HEK293 (cell line): Measurements from ENCODE around the gene ZBTB8A.

Experiments
- GLIS2 ChIP-seq: fragments of 450-650 bp; formaldehyde crosslinking; IDR thresholded peaks from 2 replicates; pipeline ENCODE4 v1.5.1; 2016; ENCODE audit warnings: missing biosample characterization, missing genetic modification characterization
- KLF9 ChIP-seq: fragments of 450-650 bp; formaldehyde crosslinking; IDR thresholded peaks from 2 replicates; pipeline ENCODE4 v1.5.1; 2016; ENCODE audit warnings: missing biosample characterization, missing genetic modification characterization, low read depth
- SETDB1 ChIP-seq: IDR thresholded peaks from one replicate; pipeline ENCODE4 v1.6.1; 2017; ENCODE audit warnings: mild to moderate bottlenecking, low read length, moderate library complexity, mixed read lengths; ENCODE audit not compliant: insufficient read length
- SP2 ChIP-seq: fragments of 450-650 bp; formaldehyde crosslinking; IDR thresholded peaks from 2 replicates; pipeline ENCODE4 v1.5.1; 2016; ENCODE audit warnings: missing biosample characterization, missing genetic modification characterization
- TRIM28 ChIP-seq: IDR thresholded peaks from 2 replicates; pipeline ENCODE4 v1.6.1; 2011; ENCODE audit warnings: low read length, control low read depth, borderline replicate concordance
- TSHZ1 ChIP-seq: fragments of 450-650 bp; formaldehyde crosslinking; IDR thresholded peaks from 2 replicates; pipeline ENCODE4 v1.5.1; 2016; ENCODE audit warnings: missing biosample characterization, missing genetic modification characterization, borderline replicate concordance
- ZBTB17 ChIP-seq: fragments of 450-650 bp; formaldehyde crosslinking; IDR thresholded peaks from 2 replicates; pipeline ENCODE4 v1.5.1; 2016; ENCODE audit warnings: missing biosample characterization, missing genetic modification characterization
- ZBTB21 ChIP-seq: fragments of 450-650 bp; formaldehyde crosslinking; IDR thresholded peaks from 2 replicates; pipeline ENCODE4 v1.5.1; 2017; ENCODE audit warnings: missing biosample characterization, missing genetic modification characterization
- ZNF10 ChIP-seq: fragments of 450-650 bp; formaldehyde crosslinking; IDR thresholded peaks from 2 replicates; pipeline ENCODE4 v1.5.1; 2017; ENCODE audit warnings: missing biosample characterization, missing genetic modification characterization
- ZNF157 ChIP-seq: fragments of 450-650 bp; formaldehyde crosslinking; IDR thresholded peaks from 2 replicates; pipeline ENCODE4 v1.5.1; 2016; ENCODE audit warnings: missing biosample characterization, missing genetic modification characterization
- ZNF2 ChIP-seq: fragments of 450-650 bp; formaldehyde crosslinking; IDR thresholded peaks from 2 replicates; pipeline ENCODE4 v1.5.1; 2016; ENCODE audit warnings: missing biosample characterization, missing genetic modification characterization
- ZNF211 ChIP-seq: fragments of 450-650 bp; formaldehyde crosslinking; IDR thresholded peaks from 2 replicates; pipeline ENCODE4 v1.5.1; 2016; ENCODE audit warnings: low read depth, missing biosample characterization, missing genetic modification characterization
- ZNF23 ChIP-seq: fragments of 450-650 bp; formaldehyde crosslinking; IDR thresholded peaks from 2 replicates; pipeline ENCODE4 v1.5.1; 2016; ENCODE audit warnings: missing biosample characterization, missing genetic modification characterization, borderline replicate concordance
- ZNF239 ChIP-seq: fragments of 450-650 bp; formaldehyde crosslinking; IDR thresholded peaks from 2 replicates; pipeline ENCODE4 v1.5.1; 2016; ENCODE audit warnings: missing biosample characterization, missing genetic modification characterization
- ZNF510 ChIP-seq: fragments of 450-650 bp; formaldehyde crosslinking; IDR thresholded peaks from 2 replicates; pipeline ENCODE4 v1.5.1; 2018; ENCODE audit warnings: mild to moderate bottlenecking, missing genetic modification characterization, missing biosample characterization; ENCODE audit not compliant: insufficient replicate concordance
- ZNF518A ChIP-seq: fragments of 450-650 bp; formaldehyde crosslinking; conservative IDR thresholded peaks from 2 replicates; pipeline ENCODE4 v1.5.1; 2016; ENCODE audit warnings: low read depth, missing biosample characterization, missing genetic modification characterization
- ZNF549 ChIP-seq: fragments of 450-650 bp; IDR thresholded peaks from 2 replicates; pipeline ENCODE4 v1.5.1; 2018; ENCODE audit warnings: missing biosample characterization, missing genetic modification characterization, mild to moderate bottlenecking, inconsistent platforms, moderate library complexity
- ZNF704 ChIP-seq: fragments of 450-650 bp; formaldehyde crosslinking; IDR thresholded peaks from 2 replicates; pipeline ENCODE4 v1.5.1; 2016; ENCODE audit warnings: missing biosample characterization, missing genetic modification characterization
- ZNF843 ChIP-seq: fragments of 450-650 bp; formaldehyde crosslinking; IDR thresholded peaks from 2 replicates; pipeline ENCODE4 v1.5.1; 2016; ENCODE audit warnings: missing biosample characterization, missing genetic modification characterization
- TF ChIP-seq, protein P1 (sequence below): fragments of 450-650 bp; formaldehyde crosslinking; IDR thresholded peaks from 2 replicates; pipeline ENCODE4 v1.5.1; 2016; ENCODE audit warnings: missing biosample characterization, missing genetic modification characterization
- TF ChIP-seq, protein P2 (sequence below): fragments of 450-650 bp; formaldehyde crosslinking; IDR thresholded peaks from 2 replicates; pipeline ENCODE4 v1.5.1; 2016; ENCODE audit warnings: missing biosample characterization, missing genetic modification characterization
- TF ChIP-seq, protein P3 (sequence below): fragments of 450-650 bp; formaldehyde crosslinking; IDR thresholded peaks from 2 replicates; pipeline ENCODE4 v1.5.1; 2016; ENCODE audit warnings: missing biosample characterization, missing genetic modification characterization

The ZBTB8A gene

GRCh38 chr1:32612189-32612881 lies 73.1 kb downstream of the ZBTB8A start (continued):
- TF ChIP-seq, protein P1, sequence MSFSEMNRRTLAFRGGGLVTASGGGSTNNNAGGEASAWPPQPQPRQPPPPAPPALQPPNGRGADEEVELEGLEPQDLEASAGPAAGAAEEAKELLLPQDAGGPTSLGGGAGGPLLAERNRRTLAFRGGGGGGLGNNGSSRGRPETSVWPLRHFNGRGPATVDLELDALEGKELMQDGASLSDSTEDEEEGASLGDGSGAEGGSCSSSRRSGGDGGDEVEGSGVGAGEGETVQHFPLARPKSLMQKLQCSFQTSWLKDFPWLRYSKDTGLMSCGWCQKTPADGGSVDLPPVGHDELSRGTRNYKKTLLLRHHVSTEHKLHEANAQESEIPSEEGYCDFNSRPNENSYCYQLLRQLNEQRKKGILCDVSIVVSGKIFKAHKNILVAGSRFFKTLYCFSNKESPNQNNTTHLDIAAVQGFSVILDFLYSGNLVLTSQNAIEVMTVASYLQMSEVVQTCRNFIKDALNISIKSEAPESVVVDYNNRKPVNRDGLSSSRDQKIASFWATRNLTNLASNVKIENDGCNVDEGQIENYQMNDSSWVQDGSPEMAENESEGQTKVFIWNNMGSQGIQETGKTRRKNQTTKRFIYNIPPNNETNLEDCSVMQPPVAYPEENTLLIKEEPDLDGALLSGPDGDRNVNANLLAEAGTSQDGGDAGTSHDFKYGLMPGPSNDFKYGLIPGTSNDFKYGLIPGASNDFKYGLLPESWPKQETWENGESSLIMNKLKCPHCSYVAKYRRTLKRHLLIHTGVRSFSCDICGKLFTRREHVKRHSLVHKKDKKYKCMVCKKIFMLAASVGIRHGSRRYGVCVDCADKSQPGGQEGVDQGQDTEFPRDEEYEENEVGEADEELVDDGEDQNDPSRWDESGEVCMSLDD (tag by site-specific recombination) = peak; percentile 75
- TF ChIP-seq ZNF239 (tag by site-specific recombination) (no peak), ZNF2 (tag by site-specific recombination) (peak; percentile 75), ZNF23 (tag by site-specific recombination) (no peak), ZBTB17 (tag by site-specific recombination) (peak; percentile 92), ZNF843 (peak; percentile 52; the same call in 1 of the 2 replicates), ZNF704 (tag by site-specific recombination) (no peak), ZNF211 (tag by site-specific recombination) (no peak), ZBTB21 (tag by site-specific recombination) (0 out of 2 replicates have a peak, but pooled peaks have one; percentile 25), SP2 (tag by site-specific recombination) (peak; percentile 81), KLF9 (tag by site-specific recombination) (peak; percentile 49; the same call in 1 of the 2 replicates), ZNF10 (tag by site-specific recombination) (peak; percentile 42; the same call in 1 of the 2 replicates), ZNF510 (no peak), TSHZ1 (no peak), ZNF518A (tag by site-specific recombination) (no peak), SETDB1 (no peak), ZNF549 (tag by site-specific recombination) (no peak), TRIM28 (peak; percentile 78), ZNF157 (tag by site-specific recombination) (no peak), GLIS2 (tag by site-specific recombination) (peak; percentile 88)
- TF ChIP-seq, protein P2, sequence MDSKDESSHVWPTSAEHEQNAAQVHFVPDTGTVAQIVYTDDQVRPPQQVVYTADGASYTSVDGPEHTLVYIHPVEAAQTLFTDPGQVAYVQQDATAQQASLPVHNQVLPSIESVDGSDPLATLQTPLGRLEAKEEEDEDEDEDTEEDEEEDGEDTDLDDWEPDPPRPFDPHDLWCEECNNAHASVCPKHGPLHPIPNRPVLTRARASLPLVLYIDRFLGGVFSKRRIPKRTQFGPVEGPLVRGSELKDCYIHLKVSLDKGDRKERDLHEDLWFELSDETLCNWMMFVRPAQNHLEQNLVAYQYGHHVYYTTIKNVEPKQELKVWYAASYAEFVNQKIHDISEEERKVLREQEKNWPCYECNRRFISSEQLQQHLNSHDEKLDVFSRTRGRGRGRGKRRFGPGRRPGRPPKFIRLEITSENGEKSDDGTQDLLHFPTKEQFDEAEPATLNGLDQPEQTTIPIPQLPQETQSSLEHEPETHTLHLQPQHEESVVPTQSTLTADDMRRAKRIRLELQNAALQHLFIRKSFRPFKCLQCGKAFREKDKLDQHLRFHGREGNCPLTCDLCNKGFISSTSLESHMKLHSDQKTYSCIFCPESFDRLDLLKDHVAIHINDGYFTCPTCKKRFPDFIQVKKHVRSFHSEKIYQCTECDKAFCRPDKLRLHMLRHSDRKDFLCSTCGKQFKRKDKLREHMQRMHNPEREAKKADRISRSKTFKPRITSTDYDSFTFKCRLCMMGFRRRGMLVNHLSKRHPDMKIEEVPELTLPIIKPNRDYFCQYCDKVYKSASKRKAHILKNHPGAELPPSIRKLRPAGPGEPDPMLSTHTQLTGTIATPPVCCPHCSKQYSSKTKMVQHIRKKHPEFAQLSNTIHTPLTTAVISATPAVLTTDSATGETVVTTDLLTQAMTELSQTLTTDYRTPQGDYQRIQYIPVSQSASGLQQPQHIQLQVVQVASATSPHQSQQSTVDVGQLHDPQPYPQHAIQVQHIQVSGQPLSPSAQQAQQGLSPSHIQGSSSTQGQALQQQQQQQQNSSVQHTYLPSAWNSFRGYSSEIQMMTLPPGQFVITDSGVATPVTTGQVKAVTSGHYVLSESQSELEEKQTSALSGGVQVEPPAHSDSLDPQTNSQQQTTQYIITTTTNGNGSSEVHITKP = peak; percentile 71; the same call in 1 of the 2 replicates
- TF ChIP-seq, protein P3, sequence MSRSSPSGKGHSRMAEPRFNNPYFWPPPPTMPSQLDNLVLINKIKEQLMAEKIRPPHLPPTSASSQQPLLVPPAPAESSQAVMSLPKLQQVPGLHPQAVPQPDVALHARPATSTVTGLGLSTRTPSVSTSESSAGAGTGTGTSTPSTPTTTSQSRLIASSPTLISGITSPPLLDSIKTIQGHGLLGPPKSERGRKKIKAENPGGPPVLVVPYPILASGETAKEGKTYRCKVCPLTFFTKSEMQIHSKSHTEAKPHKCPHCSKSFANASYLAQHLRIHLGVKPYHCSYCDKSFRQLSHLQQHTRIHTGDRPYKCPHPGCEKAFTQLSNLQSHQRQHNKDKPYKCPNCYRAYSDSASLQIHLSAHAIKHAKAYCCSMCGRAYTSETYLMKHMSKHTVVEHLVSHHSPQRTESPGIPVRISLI (tag by site-specific recombination) = no peak
